AG20443 (cell line): ENCODE results near the gene MAMDC4.
"Not testable (repeated sequence)": the region's sequence is repeated elsewhere in the genome, so short reads cannot be mapped to it uniquely, and the experiment has no call there.

ENCODE experiments used
- DNase-seq: peaks from one replicate; pipeline ENCODE4 v3.0.0; 2012; ENCODE audit warnings: low spot score, mixed read lengths

Gene MAMDC4

GRCh38 chr9:136825295-136826187 lies 26.6 kb upstream of the MAMDC4 start:
- no peak for DNase-seq

DNA sequence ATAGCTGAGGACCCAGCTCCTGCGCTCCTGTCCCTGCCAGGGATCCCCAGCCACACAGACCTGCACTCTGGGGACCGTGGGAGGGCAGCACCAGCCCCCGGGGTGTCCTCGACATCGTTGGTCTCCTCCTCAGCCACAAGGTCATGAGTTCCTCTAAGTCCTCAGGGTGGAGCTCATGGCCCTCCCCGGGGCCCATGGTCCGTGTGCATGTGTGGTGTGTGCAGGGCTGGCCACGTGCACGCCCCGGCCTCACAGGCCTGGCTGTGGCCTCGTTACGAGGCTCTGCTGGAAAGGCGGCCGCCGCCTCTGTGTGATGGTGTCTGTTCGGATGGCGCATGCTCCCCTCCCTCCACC lies 26.0 kb upstream of the MAMDC4 start:
- DNase-seq, result no peak

GRCh38 chr9:136826703-136827582 lies 25.2 kb upstream of the MAMDC4 start:
- DNase-seq, result no peak

DNA sequence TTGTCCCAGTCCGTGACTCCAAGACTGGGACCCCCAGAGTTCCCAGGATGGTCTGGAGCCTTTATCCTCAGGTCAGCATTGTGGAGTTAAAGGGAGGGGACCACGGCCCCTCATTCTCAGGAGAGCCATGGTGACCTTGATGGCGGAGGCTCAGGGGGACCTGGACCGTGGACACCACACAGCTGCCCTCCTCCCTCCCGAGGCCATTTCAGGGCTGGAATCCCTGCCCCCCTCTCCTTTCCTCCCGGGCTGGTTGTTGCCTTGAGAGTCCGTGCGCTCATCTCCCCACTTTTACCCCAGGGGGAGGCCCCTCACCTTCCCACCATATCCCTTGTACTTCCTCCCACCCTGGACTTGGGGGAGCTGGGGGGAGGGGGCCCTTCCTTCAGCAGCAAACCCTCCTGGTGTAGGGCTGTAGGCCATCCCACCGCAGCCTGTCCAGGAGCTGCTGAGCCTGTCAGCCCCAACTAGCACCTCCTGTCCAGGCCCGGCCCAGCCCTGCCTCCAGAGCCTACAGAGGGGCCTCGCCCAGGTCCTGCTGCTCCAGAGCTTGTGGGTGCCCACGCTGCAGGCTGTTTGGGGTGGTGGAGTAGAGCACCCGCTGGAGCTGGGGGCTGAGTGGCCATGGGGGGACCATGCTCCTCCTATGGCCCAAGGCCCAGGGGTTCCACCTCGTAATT lies 24.2 kb upstream of the MAMDC4 start:
- DNase-seq, result no peak

- no peak for DNase-seq
These were observed 23.5 kb upstream of the MAMDC4 start for GRCh38 chr9:136828474-136829140.

DNA sequence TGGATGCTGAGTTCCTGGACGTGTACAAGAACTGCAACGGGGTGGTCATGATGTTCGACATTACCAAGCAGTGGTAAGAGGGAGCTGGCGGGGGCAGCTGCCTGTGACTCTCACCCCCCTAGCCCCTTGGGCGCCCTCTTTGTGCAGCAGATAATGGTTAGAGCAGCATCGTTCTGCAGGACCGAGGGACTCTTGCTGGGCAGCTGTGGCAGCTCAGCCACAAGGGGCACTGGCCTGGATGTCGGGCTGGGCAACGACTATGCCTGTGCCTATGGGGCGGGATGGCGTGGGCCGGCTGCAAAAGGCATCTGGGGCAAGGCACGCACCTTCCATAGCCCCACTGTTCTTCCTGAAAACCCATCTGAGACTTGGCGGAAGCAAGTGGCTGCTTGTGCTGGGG lies 22.7 kb upstream of the MAMDC4 start:
- no peak for DNase-seq

DNA sequence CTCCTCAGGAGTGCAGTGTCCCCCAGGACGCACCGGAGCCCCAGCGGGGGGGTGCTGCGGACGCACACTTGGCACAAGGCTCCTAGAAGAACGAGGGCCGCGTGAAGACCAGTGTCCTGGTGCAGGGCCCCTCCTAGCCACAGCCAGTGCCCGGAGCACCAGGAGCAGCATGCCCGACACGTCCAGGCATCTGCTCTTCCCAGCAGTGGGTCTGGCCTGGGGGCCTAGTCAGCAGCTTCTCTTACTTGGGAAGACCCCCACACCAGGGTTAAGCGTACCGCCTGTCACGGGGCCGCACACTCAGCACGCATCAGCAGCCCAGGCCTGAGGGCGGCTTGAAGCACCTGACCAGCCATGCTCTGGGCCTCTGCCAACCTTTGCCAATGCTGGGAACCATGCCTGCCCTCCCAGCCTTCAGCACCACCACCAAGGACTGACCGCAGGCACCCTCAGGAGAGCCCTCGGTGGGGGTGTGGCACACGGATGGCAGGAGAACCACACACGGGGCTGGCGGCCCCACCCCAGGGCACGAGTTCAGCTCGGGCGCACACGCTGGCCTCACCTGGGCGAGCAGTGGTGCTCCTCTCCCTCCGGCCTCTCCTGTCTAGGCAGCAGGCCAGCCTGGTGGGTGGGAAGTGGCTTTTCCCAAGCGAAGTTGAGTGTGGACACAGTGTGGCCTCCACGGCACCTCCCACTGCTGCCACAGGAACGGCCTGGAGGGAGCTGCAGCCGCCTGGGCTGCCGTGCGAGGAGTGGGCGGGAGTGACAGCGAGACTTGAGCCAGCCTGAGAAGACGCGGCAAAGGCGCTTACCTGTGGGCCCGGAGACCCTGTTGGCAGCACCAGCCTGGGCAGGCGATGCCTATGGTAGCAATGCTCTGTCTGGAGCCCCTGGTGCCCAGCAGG lies 21.9 kb upstream of the MAMDC4 start:
- no peak for DNase-seq

- no peak for DNase-seq
These were observed 21.0 kb upstream of the MAMDC4 start for GRCh38 chr9:136831002-136831719.

GRCh38 chr9:136831720-136832104 lies 20.4 kb upstream of the MAMDC4 start:
- DNase-seq, result no peak

- no peak for DNase-seq
These were observed 19.6 kb upstream of the MAMDC4 start for GRCh38 chr9:136832581-136832980.

DNA sequence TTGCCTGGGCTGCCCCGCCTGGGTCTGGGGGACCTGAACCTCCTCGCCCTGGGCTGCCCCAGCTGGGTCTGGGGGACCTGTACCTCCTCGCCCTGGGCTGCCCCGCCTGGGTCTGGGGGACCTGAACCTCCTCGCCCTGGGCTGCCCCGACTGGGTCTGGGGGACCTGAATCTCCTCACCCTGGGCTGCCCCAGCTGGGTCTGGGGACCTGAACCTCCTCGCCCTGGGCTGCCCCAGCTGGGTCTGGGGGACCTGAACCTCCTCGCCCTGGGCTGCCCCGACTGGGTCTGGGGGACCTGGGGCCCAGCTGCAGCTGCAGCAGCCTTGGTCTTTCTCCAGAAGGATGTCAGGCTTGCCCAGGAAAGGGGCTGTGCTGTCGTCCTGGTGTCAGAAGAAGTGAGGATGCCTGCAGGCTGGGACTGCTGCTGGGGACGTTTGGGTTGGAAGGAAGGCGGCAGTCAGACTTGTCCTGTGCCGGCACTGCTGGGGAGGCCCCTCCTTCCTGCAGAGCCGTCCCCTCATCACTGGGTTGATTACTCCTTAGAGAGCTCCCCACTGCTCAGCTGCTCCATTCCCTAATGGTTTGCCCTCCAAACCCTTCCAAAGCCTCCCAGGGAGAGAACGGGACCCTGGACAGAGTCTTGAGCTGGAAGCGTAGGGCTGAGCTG lies 18.6 kb upstream of the MAMDC4 start:
- not testable (repeated sequence) for DNase-seq

DNA sequence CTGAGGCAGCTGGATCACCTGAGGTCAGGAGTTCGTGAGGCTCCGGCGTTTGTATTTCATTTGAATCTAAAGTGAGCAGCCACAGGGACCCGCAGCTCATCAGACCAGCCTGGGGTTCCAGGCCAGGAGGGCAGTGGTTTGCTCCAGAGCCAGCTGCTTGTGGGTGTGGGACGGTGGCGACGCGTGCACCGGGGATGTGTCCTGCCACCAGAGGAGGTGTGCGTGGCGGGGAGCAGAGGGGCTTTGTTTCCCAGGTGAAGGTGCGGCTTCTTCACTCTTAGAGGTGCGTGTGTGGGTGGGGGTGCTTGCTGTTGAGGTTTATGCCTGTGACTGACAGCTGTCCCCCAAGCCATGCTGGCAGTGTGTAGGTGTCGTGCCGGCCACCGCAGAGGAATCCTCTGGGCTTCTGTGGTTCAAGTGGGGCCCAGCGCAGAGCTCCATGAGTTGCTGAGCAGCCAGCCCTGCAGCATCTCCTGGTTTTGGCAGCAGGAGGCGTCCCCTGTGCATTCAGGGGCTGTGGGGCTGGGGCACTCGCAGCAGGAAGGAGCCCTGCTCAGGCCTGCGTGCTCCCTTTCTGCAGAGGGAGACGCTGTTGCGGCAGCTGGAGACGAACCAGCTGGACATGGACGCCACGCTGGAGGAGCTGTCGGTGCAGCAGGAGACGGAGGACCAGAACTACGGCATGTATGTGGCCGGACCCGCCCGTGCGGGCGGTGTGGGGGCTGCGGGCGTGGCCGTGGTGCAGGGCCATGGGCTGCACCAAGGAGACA lies 16.8 kb upstream of the MAMDC4 start:
- DNase-seq, result no peak

- DNase-seq, result no peak
These were observed 15.9 kb upstream of the MAMDC4 start for GRCh38 chr9:136835932-136836904.

DNA sequence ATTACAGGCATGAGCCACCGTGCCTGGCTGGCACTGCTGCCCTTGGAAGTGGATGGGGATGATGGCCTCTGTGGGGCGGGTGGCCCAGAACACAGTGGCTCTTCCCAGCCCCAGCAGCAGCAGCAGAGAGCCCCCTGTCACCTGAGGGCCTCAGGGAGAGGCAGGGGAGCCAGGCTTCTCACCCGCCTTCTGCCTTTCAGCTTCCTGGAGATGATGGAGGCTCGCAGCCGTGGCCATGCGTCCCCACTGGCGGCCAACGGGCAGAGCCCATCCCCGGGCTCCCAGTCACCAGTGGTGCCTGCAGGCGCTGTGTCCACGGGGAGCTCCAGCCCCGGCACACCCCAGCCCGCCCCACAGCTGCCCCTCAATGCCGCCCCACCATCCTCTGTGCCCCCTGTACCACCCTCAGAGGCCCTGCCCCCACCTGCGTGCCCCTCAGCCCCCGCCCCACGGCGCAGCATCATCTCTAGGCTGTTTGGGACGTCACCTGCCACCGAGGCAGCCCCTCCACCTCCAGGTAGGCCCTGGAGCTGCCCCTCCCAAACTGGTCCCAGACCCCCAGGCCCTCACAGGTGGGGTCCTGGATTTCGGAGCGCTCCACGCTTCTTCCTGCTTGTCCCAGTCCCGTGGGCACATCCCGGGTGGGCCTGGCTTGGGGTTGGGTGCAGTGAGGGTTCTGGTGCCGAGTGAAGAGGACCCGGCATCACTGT lies 14.8 kb upstream of the MAMDC4 start:
- DNase-seq, result no peak

GRCh38 chr9:136837856-136838277 lies 14.3 kb upstream of the MAMDC4 start:
- DNase-seq, result not testable (repeated sequence)

DNA sequence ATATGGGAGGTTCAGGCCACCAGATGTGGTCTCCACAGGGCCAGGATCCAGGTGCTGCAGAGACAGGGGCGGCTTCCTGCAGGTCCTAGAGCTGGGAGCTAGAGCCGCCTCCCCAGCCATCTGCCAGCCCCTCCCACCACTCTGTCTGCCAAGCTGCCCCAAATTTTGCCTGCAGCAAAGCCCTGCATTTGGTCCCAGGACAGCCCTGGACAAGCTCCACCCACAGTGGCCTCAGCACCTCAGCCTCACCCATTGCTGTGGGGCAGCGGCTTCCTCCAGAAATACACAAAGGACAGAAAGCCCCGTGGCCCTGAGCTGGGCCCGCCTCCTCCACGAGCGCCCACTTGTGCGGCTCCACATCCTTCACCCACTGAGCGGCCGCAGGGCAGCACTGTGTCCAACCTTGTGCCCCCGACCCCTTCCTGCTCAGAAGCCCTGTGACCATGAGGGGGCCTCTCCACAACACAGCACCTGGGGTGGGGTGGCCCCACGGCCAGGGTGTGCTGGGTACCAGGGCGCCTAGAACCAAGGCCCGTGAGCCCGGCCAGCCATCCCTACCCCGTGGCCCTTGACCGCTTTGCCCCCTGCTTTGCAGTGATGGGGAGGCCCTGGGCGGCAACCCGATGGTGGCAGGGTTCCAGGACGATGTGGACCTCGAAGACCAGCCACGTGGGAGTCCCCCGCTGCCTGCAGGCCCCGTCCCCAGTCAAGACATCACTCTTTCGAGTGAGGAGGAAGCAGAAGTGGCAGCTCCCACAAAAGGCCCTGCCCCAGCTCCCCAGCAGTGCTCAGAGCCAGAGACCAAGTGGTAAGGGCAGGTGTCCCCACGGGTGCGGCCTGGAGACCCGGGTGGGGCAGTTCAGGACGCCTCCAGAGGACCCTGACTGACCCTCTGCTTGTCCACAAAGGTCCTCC lies 13.6 kb upstream of the MAMDC4 start:
- DNase-seq, result no peak
